ENCODE measurements around the gene FHOD1. TPM values are rescaled to one million over a fixed set of nuclear protein-coding genes. Genes with fewer than 3 reads are reported as not detected.

The FHOD1 gene
- total RNA-seq, 2 experiments from 2014 or later: 102 to 105 TPM

DNA sequence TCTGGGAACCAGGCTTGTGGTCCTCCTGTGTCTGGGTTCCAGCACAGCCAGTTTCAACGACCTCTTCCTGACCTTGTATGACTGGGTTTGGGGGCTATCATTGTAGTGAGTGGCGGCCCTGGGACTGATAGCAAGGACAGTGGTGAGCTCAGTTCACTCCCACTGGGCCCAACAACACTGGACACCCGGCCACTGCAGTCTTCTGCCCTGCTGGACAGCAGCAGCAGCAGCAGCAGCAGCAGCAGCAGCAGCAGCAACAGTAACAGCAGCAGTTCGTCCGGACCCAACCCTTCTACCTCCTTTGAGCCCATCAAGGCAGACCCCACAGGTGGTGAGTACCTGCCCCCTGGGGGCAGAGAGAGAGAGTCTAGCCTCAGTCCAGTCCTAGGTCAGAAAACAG, 51.6 kb downstream of the FHOD1 start:
- H3K27me3 Mint-ChIP-seq: no peaks in the 10 kb centered on the region

DNA sequence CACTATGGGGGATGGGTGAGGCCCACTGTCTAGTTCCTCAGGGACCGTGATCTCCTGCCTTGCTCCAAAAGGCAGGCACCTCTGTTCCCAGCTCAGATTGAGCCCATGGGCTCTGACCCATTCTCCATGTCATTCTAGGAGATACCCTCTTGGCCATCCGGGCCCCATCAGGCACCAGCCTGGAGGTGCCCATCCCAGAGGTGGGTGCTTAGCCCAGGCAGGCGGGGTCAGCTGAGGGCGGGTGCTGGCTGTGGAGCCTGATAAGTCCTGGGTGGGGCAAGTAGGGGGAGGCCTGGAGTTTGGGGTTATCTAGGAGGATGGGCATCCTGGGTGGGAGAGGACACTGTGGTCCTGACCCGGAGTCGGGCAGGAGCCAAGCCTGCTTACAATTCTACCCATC, 53.0 kb downstream of the FHOD1 start:
- intact Hi-C loops (cut with micrococcal nuclease): no loop called here
- H3K9me3 Mint-ChIP-seq: no peaks in the 10 kb centered on the region
- peak overlapping the region; percentile 87 for H3K27ac Mint-ChIP-seq
- H3K36me3 Mint-ChIP-seq (ENCODE audit: low read depth): peaks cover 52% of the 10 kb centered on the region
- TF ChIP-seq, protein P1, sequence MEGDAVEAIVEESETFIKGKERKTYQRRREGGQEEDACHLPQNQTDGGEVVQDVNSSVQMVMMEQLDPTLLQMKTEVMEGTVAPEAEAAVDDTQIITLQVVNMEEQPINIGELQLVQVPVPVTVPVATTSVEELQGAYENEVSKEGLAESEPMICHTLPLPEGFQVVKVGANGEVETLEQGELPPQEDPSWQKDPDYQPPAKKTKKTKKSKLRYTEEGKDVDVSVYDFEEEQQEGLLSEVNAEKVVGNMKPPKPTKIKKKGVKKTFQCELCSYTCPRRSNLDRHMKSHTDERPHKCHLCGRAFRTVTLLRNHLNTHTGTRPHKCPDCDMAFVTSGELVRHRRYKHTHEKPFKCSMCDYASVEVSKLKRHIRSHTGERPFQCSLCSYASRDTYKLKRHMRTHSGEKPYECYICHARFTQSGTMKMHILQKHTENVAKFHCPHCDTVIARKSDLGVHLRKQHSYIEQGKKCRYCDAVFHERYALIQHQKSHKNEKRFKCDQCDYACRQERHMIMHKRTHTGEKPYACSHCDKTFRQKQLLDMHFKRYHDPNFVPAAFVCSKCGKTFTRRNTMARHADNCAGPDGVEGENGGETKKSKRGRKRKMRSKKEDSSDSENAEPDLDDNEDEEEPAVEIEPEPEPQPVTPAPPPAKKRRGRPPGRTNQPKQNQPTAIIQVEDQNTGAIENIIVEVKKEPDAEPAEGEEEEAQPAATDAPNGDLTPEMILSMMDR (IDR thresholded peaks at IDR 0.05): no peak
- ChIA-PET POLR2A (interaction anchor here (1.0 to 2.2 kb wide), 8 partner anchors 9 to 49 kb away, joined by 3 to 9 read pairs (median 4); partner anchors contain the start of genes FBXL8 and TRADD), CTCF (interaction anchor here (0.5 to 1.1 kb wide), 4 partner anchors 9 to 206 kb away, joined by 3 read pairs; no protein-coding TSS in a partner anchor)
- ATAC-seq (no peak), DNase-seq (no peak)
- peaks cover 45% of the 10 kb centered on the region for H3K4me1 Mint-ChIP-seq (ENCODE audit: low read depth)
- no peaks in the 10 kb centered on the region for H3K27me3 Mint-ChIP-seq
- H3K4me3 Mint-ChIP-seq: peak overlapping the region; percentile 93

More for the DNA sequence above, 51.6 kb downstream of the FHOD1 start:
- DNase-seq (no peak), ATAC-seq (no peak)
- CTCF ChIA-PET: interaction anchor here (1.2 kb wide), 1 partner anchor 31 kb away, joined by 5 read pairs; no protein-coding TSS in a partner anchor
- POLR2A ChIA-PET: interaction anchor here (1.5 kb wide), 1 partner anchor 31 kb away, joined by 4 read pairs; the partner anchor contains the start of gene TMEM208
- Mint-ChIP-seq H3K36me3 (ENCODE audit: low read depth) (peaks cover 61% of the 10 kb centered on the region), H3K27ac (no peak overlapping the region), H3K4me3 (no peak overlapping the region), H3K9me3 (no peaks in the 10 kb centered on the region), H3K4me1 (ENCODE audit: low read depth) (peaks cover 45% of the 10 kb centered on the region)
- intact Hi-C loops (cut with micrococcal nuclease): no loop called here
- TF ChIP-seq, protein P1 (IDR thresholded peaks at IDR 0.05): no peak

DNA sequence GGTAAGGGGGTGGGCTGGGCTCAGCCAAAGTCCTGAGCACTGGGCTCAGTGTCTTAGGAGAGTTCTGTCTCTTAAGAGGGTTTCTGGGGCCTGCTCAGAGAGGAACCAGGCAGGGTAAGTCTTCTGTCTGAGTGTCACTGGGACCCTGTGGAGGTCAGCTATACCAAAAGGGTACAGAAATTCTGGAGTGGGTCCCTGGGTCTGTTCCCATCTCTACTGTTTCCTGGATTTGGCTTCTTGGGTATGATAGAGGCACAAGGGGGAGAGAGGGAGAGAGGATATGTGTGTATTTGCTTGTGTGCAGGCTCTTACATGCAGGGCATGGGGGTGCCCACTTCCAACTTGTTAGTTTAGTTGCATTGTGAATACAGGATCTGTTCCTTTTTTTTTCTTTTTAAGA, 53.7 kb downstream of the FHOD1 start:
- no peaks in the 10 kb centered on the region for H3K9me3 Mint-ChIP-seq
- POLR2A ChIA-PET: interaction anchor here (1.0 to 2.2 kb wide), 8 partner anchors 10 to 50 kb away, joined by 3 to 9 read pairs (median 4); partner anchors contain the start of genes FBXL8 and TRADD
- H3K27me3 Mint-ChIP-seq: no peaks in the 10 kb centered on the region
- CTCF ChIA-PET: interaction anchor here (0.5 to 1.7 kb wide), 7 partner anchors 9 to 215 kb away, joined by 3 to 6 read pairs (median 3); partner anchors contain the start of genes FHOD1 and TMEM208
- intact Hi-C loops (cut with micrococcal nuclease): loop anchor here (2.0 kb wide), 1 partner anchor 51 kb away; no protein-coding TSS in a partner anchor
- DNase-seq: no peak
- ATAC-seq: no peak
- H3K27ac Mint-ChIP-seq: peak overlapping the region; percentile 87
- H3K4me1 Mint-ChIP-seq (ENCODE audit: low read depth): peaks cover 45% of the 10 kb centered on the region
- peaks cover 51% of the 10 kb centered on the region for H3K36me3 Mint-ChIP-seq (ENCODE audit: low read depth)
- H3K4me3 Mint-ChIP-seq: peak overlapping the region; percentile 93
- TF ChIP-seq, protein P1 (IDR thresholded peaks at IDR 0.05): no peak

DNA sequence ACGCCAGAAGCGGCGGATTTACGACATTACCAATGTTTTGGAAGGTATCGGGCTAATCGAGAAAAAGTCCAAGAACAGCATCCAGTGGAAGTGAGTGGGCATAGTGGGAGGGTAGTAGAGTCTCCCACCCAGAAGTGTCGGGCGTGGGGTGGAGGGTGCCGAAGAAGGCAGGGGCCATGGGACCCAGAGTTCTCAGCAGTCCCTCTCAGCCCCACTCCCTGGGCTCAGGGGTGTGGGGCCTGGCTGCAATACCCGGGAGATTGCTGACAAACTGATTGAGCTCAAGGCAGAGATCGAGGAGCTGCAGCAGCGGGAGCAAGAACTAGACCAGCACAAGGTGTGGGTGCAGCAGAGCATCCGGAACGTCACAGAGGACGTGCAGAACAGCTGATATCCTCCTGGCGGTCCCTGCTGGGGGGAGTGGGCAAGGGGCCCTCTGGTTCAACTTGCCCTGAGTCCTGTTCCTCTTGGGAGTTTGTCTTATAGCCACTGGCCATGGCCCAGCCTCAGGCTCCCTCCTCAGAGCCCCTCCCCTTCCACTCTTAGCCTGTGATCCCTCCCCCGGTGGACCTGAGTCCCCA, 54.4 kb downstream of the FHOD1 start:
- intact Hi-C loops (cut with micrococcal nuclease): loop anchor here (2.0 kb wide), 1 partner anchor 52 kb away; no protein-coding TSS in a partner anchor
- H3K4me1 Mint-ChIP-seq (ENCODE audit: low read depth): peaks cover 45% of the 10 kb centered on the region
- H3K9me3 Mint-ChIP-seq: no peaks in the 10 kb centered on the region
- peaks cover 45% of the 10 kb centered on the region for H3K36me3 Mint-ChIP-seq (ENCODE audit: low read depth)
- ChIA-PET CTCF (interaction anchor here (1.0 to 1.7 kb wide), 7 partner anchors 34 to 240 kb away, joined by 3 to 6 read pairs (median 3); partner anchors contain the start of genes FHOD1 and TMEM208), POLR2A (interaction anchor here (0.6 to 2.2 kb wide), 8 partner anchors 16 to 43 kb away, joined by 3 to 9 read pairs (median 4); no protein-coding TSS in a partner anchor)
- peak overlapping the region; percentile 93 for H3K4me3 Mint-ChIP-seq
- DNase-seq (no peak), ATAC-seq (no peak)
- peak overlapping the region; percentile 87 for H3K27ac Mint-ChIP-seq
- TF ChIP-seq, protein P1 (IDR thresholded peaks at IDR 0.05): no peak
- no peaks in the 10 kb centered on the region for H3K27me3 Mint-ChIP-seq

Data from activated CD8-positive, alpha-beta T cell treated with anti-CD3 and anti-CD28 coated beads for 36 hours (primary cell).